Stimulated activated CD4-positive, alpha-beta T cell treated with anti-CD3 and anti-CD28 coated beads, Interleukin-1b, Interleukin-23, amount 100 ng/mL, for 1 hour (primary cell): ENCODE data around the gene TMEM9.

Experiments
- DNase-seq, 2 donors: peaks; one replicate each; pipeline ENCODE4 v3.0.0-alpha.2; 2020; ENCODE audit warnings: low read depth in 2 of 2

TMEM9 gene

GRCh38 chr1:201154389-201155165, at the start of gene TMEM9:
Gene TMEM9 (minus strand): TSS chr1:201154474. CDS start chr1:201153923, 551 bp downstream.
- DNase-seq, result peak; percentile 97 to 99

- no peak for DNase-seq
Measured at GRCh38 chr1:201198598-201198997, 44.3 kb upstream of the TMEM9 start.

GRCh38 chr1:201194046-201194445, 39.8 kb upstream of the TMEM9 start:
- no peak for DNase-seq

GRCh38 chr1:201192261-201192788, 38.1 kb upstream of the TMEM9 start:
- DNase-seq, result no peak

- no peak for DNase-seq
Measured at GRCh38 chr1:201191653-201192260, 37.5 kb upstream of the TMEM9 start.

GRCh38 chr1:201190624-201191051, 36.4 kb upstream of the TMEM9 start, which contains the start of gene IGFN1:
Gene IGFN1 (plus strand): TSS chr1:201190824. CDS start chr1:201193294, 2,470 bp downstream.
- DNase-seq, result no peak

GRCh38 chr1:201190005-201190404, 35.7 kb upstream of the TMEM9 start:
- DNase-seq, result no peak

GRCh38 chr1:201189085-201189484, 34.8 kb upstream of the TMEM9 start:
- no peak for DNase-seq

GRCh38 chr1:201186192-201186591, 31.9 kb upstream of the TMEM9 start:
- no peak for DNase-seq

- no peak for DNase-seq
Measured at GRCh38 chr1:201185527-201186128, 31.4 kb upstream of the TMEM9 start.

GRCh38 chr1:201185123-201185453, 30.8 kb upstream of the TMEM9 start:
- DNase-seq, result no peak

GRCh38 chr1:201184307-201185122, 30.2 kb upstream of the TMEM9 start:
- no peak for DNase-seq

- DNase-seq, result no peak
Measured at GRCh38 chr1:201183753-201184152, 29.5 kb upstream of the TMEM9 start.

- no peak for DNase-seq
Measured at GRCh38 chr1:201183209-201183608, 28.9 kb upstream of the TMEM9 start.

GRCh38 chr1:201181726-201182125, 27.5 kb upstream of the TMEM9 start:
- DNase-seq, result no peak

GRCh38 chr1:201181323-201181722, 27.0 kb upstream of the TMEM9 start:
- no peak for DNase-seq

- DNase-seq, result no peak
Measured at GRCh38 chr1:201180901-201181300, 26.6 kb upstream of the TMEM9 start.

- no peak for DNase-seq
Measured at GRCh38 chr1:201180141-201180540, 25.9 kb upstream of the TMEM9 start.

- no peak for DNase-seq
Measured at GRCh38 chr1:201178718-201179117, 24.4 kb upstream of the TMEM9 start.

GRCh38 chr1:201176940-201177339, 22.7 kb upstream of the TMEM9 start:
- no peak for DNase-seq

GRCh38 chr1:201175820-201176500, 21.7 kb upstream of the TMEM9 start:
- no peak for DNase-seq
